ENCODE data around the gene RAB11FIP4.

DNA sequence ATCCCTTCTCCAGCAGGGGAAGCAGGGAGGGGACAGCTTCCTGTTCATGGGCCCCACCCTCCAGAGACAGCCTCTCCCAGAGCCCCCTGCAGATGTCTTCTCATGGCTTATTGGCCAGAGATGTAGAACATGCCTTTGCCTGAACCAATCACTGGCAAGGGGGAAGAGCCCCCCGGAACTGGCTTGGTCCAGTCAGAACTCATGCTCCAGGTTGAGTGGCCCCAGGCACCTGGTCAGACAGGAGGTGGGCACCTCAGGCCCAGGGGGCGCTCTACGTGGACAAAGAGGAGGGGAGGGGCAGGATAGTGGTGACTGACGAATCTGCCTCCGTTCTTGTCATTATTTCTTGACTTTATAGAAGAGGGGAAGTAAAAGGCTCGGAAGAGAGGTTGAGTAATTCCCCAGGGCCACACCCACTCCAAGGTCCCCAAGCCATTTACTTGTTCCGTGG, 23.6 kb downstream of the RAB11FIP4 start:
- TF ChIP-seq, protein P1, sequence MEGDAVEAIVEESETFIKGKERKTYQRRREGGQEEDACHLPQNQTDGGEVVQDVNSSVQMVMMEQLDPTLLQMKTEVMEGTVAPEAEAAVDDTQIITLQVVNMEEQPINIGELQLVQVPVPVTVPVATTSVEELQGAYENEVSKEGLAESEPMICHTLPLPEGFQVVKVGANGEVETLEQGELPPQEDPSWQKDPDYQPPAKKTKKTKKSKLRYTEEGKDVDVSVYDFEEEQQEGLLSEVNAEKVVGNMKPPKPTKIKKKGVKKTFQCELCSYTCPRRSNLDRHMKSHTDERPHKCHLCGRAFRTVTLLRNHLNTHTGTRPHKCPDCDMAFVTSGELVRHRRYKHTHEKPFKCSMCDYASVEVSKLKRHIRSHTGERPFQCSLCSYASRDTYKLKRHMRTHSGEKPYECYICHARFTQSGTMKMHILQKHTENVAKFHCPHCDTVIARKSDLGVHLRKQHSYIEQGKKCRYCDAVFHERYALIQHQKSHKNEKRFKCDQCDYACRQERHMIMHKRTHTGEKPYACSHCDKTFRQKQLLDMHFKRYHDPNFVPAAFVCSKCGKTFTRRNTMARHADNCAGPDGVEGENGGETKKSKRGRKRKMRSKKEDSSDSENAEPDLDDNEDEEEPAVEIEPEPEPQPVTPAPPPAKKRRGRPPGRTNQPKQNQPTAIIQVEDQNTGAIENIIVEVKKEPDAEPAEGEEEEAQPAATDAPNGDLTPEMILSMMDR (IDR thresholded peaks at IDR 0.05) = no peak
- no peak for TF ChIP-seq EZH2 (IDR thresholded peaks at IDR 0.05; ENCODE audit: borderline replicate concordance, insufficient read depth, low read depth, low read length, poor library complexity, severe bottlenecking)
